ENCODE results near the gene PHACTR3.

PHACTR3 gene

DNA sequence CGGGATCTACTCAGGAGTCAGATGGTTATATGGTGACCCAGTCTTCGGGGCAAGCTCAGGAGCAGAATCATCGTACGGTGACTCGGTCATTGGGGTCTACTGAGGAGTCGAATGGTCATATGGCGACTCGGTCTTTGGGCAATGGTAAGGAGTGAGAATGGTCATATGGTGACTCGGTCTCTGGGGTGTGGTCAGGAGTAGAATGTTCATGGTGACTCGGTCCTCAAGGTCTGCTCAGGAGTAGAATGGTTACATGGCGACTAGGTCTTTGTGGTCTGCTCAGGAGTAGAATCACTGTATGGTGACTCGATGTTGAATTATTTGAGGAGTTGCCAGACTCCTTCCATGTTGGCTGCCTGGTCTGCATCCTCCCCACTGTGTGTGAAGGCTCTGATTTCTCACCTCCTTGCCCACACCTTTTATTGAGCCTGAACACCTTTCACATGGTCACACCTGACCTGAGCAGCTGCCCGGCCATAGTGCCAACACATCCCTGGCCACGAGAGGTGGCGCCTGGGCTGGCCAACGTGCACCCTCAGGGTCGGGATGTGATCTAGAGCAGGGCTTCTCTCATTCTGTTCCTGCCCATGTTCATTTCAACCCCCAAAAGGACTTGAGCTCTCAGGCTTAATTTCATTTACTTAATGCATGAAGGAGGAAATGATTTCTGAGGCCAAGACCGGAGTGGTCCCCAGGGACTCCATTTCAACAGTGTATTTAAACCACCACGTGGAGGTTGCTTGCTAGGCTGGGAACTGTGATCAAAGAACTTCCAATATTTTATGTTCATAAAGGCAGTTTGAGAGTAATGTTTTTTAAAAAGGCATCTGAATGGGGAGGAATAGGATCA lies 119.5 kb downstream of the PHACTR3 start:
- H3K4me1 ChIP-seq (ENCODE audit: control insufficient read depth, low read depth, low read length), result no peaks in the 10 kb centered on the region
- no peaks in the 10 kb centered on the region for H3K36me3 ChIP-seq (ENCODE audit: control insufficient read depth, low read depth, low read length)

DNA sequence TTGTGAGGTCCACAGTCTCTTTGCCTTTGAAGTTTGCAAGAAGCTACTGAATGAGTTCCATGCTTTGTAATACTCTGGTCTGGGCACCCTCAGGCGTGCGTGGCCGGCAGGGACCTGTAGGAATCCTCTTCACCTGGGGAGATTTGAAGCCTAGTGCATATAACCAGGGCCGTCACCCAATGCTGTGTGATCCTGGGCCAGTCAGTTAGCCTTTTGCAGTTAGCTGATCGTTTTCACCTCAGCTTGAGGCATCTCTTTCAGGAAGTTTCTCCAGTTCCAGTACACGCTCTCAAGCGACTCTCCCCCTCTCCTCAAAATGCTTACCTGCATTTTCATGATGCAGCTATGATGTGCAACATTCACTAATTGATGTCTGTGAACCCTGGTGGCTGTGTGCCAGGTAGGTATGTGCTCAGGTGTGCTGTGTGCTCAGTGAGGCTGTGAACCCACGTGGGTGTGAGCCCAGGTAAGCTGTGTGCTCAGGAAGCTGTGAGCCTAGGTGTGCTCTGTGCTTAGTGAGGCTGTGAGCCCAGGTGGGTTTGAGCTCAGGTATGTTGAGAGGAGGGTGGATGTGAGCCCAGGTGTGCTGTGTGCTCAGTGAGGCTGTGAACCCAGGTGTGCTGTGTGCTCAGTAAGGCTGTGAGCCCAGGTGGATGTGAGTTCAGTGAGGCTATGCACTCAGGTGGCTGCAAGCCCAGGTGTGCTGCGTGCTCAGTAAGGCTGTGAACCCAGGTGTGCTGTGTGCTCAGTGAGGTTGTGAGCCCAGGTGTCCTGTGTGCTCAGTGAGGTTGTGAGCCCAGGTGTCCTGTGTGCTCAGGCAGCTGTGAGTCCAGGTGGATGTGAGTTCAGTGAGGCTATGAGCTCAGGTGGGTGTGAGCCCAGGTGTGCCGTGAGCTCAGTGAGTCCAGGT lies 120.4 kb downstream of the PHACTR3 start:
- Histone ChIP-seq H3K9me3 (ENCODE audit: control insufficient read depth, low read depth, low read length) (no peaks in the 10 kb centered on the region), H3K4me3 (ENCODE audit: low read length) (no peak overlapping the region), H3K9ac (ENCODE audit: low read length) (no peak overlapping the region), H3K36me3 (ENCODE audit: control insufficient read depth, low read depth, low read length) (no peaks in the 10 kb centered on the region), H3K27ac (ENCODE audit: low read length) (no peak overlapping the region), H3K4me1 (ENCODE audit: control insufficient read depth, low read depth, low read length) (no peaks in the 10 kb centered on the region), H3K27me3 (ENCODE audit: control insufficient read depth, insufficient read depth, low read length) (no peaks in the 10 kb centered on the region)

More for the DNA sequence above, 119.5 kb downstream of the PHACTR3 start:
- Histone ChIP-seq H3K27ac (ENCODE audit: low read length) (no peak overlapping the region), H3K9me3 (ENCODE audit: control insufficient read depth, low read depth, low read length) (no peaks in the 10 kb centered on the region), H3K9ac (ENCODE audit: low read length) (no peak overlapping the region), H3K4me3 (ENCODE audit: low read length) (no peak overlapping the region), H3K27me3 (ENCODE audit: control insufficient read depth, insufficient read depth, low read length) (no peaks in the 10 kb centered on the region)

DNA sequence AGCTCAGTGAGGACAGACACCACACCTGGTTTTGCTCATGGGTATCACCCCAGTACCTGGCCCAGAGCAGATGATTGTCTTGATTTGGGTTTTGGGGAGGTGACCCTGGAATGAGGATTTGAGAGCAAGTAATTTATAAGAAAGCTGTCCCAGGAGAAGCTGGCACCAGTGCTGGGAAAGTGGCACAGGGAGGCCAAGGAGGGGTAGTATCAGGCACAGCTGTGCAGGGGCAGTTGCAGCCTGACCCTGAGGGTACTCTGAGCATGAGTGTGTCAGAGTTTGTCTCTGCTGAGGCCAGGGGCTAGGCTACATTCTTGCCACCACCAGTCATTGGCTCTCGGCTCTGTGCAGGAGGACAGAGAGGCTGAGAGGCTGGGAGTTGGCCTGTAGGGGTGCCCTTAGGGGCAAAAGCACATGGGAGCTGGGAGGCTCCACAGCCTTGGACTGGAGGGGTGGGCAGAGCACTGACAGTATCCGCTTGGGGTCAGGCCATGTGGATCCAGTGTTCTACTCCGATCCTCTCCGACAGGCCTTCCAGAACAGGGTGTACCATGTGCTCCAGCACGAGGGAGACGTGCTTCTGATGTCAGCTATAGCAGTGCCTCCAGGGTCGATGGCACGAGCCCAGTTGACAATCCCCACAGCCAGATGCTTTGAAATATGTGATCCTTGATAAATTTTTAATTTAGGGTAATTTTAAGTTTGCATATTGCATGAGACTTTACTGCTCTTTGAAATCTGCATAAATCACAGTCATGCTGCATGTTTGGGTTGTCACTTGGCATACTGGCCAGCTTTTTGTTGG lies 121.3 kb downstream of the PHACTR3 start:
- no peaks in the 10 kb centered on the region for H3K4me1 ChIP-seq (ENCODE audit: control insufficient read depth, low read depth, low read length)
- H3K9ac ChIP-seq (ENCODE audit: low read length), result no peak overlapping the region
- H3K27ac ChIP-seq (ENCODE audit: low read length), result no peak overlapping the region
- H3K4me3 ChIP-seq (ENCODE audit: low read length), result no peak overlapping the region
- no peaks in the 10 kb centered on the region for H3K9me3 ChIP-seq (ENCODE audit: control insufficient read depth, low read depth, low read length)
- no peaks in the 10 kb centered on the region for H3K36me3 ChIP-seq (ENCODE audit: control insufficient read depth, low read depth, low read length)
- H3K27me3 ChIP-seq (ENCODE audit: control insufficient read depth, insufficient read depth, low read length), result no peaks in the 10 kb centered on the region

DNA sequence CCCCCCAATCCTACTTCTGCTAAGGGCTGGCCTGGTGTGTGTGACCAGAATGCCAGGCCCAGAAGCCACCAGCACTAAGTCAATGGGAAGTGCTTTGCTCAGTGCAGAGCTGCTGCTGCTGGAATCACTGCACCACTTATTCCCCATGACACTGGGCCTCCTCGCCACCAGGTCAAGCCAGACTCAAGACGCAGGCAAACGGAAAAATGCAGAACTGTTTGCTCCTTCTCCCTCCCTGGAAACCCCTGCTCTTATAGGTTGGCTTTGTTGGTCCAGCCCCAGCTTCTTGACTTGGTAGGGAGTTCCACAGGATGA lies 121.9 kb downstream of the PHACTR3 start:
- no peaks in the 10 kb centered on the region for H3K4me1 ChIP-seq (ENCODE audit: control insufficient read depth, low read depth, low read length)
- H3K27ac ChIP-seq (ENCODE audit: low read length), result no peak overlapping the region
- no peak overlapping the region for H3K4me3 ChIP-seq (ENCODE audit: low read length)
- H3K36me3 ChIP-seq (ENCODE audit: control insufficient read depth, low read depth, low read length), result no peaks in the 10 kb centered on the region
- no peaks in the 10 kb centered on the region for H3K9me3 ChIP-seq (ENCODE audit: control insufficient read depth, low read depth, low read length)
- no peaks in the 10 kb centered on the region for H3K27me3 ChIP-seq (ENCODE audit: control insufficient read depth, insufficient read depth, low read length)
- H3K9ac ChIP-seq (ENCODE audit: low read length), result no peak overlapping the region

DNA sequence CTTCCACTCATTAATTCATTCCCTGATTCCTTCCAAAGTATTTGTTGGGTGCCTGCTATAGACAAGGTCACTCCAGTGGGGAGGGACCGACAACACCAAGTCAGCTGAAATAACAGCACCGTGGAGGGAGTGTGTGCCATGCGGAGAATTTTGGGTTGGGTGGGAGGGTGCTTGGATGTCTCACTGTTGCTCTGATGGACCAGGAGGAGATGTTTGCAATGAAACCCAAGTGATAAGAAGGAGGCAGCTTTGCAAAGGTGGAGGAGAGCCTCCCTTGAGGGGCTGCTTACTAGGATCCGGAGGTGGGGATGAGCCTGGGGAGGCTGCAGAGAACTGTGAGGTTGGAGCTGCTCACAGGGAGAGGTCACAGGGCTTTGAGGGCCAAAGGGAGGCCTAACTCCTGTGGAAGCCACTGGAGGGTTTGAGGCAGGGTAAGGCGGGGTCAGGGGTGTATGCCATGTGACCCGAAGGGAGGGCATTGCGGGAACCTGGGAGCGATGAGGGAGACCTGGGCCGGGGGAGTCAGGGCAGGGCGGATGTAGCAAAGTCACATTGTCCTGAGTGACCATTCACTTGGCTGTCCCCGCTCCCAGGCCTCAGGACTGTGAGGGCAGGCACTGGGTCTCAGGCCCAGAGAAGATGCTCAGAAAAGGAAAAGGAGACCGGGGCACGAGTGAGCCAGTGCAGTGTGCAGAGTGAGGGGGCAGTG lies 124.5 kb downstream of the PHACTR3 start:
- Histone ChIP-seq H3K4me3 (ENCODE audit: low read length) (no peak overlapping the region), H3K9me3 (ENCODE audit: control insufficient read depth, low read depth, low read length) (no peaks in the 10 kb centered on the region), H3K27ac (ENCODE audit: low read length) (no peak overlapping the region), H3K4me1 (ENCODE audit: control insufficient read depth, low read depth, low read length) (no peaks in the 10 kb centered on the region), H3K36me3 (ENCODE audit: control insufficient read depth, low read depth, low read length) (no peaks in the 10 kb centered on the region), H3K9ac (ENCODE audit: low read length) (no peak overlapping the region), H3K27me3 (ENCODE audit: control insufficient read depth, insufficient read depth, low read length) (no peaks in the 10 kb centered on the region)

DNA sequence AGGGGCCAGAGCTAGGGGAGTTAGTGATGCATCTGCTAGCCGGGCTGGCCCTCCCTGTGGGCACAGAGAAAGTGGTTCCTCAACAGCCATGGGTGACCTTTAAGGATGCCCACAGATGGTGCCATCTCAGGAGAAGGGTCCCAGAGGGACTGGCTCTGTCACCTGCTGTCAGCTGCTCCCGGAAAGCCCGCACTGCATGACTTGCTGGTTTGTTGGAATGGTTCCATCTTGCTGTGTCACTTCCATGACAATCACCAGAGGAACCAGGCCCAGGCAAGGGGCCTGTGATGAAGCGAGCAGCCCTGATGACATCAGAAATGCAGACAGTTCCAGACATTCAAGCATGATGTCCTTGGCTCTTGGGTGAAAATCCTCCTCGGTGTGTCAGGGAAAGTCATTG lies 125.2 kb downstream of the PHACTR3 start:
- no peak overlapping the region for H3K27ac ChIP-seq (ENCODE audit: low read length)
- no peak overlapping the region for H3K9ac ChIP-seq (ENCODE audit: low read length)
- no peaks in the 10 kb centered on the region for H3K9me3 ChIP-seq (ENCODE audit: control insufficient read depth, low read depth, low read length)
- no peaks in the 10 kb centered on the region for H3K36me3 ChIP-seq (ENCODE audit: control insufficient read depth, low read depth, low read length)
- no peaks in the 10 kb centered on the region for H3K27me3 ChIP-seq (ENCODE audit: control insufficient read depth, insufficient read depth, low read length)
- no peak overlapping the region for H3K4me3 ChIP-seq (ENCODE audit: low read length)
- no peaks in the 10 kb centered on the region for H3K4me1 ChIP-seq (ENCODE audit: control insufficient read depth, low read depth, low read length)

DNA sequence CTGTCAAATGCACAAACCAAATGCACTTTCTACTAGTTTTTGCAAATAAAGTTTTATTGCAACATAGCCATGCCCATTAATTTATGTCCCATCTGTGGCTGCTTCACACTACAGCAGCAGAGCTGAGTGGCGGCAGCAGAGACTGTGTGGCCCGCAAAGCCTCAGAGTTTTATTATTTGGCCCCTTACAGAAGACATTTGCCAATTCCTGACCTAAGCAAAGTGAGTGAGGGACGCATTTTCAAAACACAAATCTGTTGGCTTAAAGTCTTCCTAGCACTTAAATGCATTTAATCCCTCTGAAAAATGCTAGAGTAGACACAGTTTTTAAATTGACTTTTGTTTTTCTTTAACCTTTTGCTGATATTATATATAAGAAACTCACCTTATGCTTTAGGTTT lies 126.4 kb downstream of the PHACTR3 start:
- Histone ChIP-seq H3K9ac (ENCODE audit: low read length) (no peak overlapping the region), H3K9me3 (ENCODE audit: control insufficient read depth, low read depth, low read length) (no peaks in the 10 kb centered on the region), H3K4me3 (ENCODE audit: low read length) (no peak overlapping the region), H3K36me3 (ENCODE audit: control insufficient read depth, low read depth, low read length) (no peaks in the 10 kb centered on the region), H3K27me3 (ENCODE audit: control insufficient read depth, insufficient read depth, low read length) (no peaks in the 10 kb centered on the region), H3K27ac (ENCODE audit: low read length) (no peak overlapping the region), H3K4me1 (ENCODE audit: control insufficient read depth, low read depth, low read length) (no peaks in the 10 kb centered on the region)

DNA sequence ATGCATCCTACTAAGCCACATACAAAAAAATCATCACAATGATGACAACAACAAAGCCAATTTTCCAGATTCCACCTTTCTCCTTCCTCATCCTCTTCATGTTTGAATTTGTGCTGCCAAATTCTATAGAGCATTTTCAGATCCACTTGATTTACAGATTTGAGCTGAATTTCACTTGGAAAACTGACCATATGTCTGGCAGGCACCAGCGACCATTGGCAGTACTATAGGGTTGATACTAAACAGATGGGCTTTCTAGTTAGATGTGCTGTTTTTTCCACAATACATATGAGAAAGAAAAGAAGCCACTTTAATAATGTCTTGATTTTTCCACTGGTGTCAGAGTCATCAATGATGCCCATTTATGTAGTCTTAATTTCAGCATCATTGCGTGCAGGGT lies 127.0 kb downstream of the PHACTR3 start:
- no peak overlapping the region for H3K27ac ChIP-seq (ENCODE audit: low read length)
- H3K27me3 ChIP-seq (ENCODE audit: control insufficient read depth, insufficient read depth, low read length), result no peaks in the 10 kb centered on the region
- H3K4me3 ChIP-seq (ENCODE audit: low read length), result no peak overlapping the region
- no peaks in the 10 kb centered on the region for H3K4me1 ChIP-seq (ENCODE audit: control insufficient read depth, low read depth, low read length)
- no peak overlapping the region for H3K9ac ChIP-seq (ENCODE audit: low read length)
- no peaks in the 10 kb centered on the region for H3K36me3 ChIP-seq (ENCODE audit: control insufficient read depth, low read depth, low read length)
- H3K9me3 ChIP-seq (ENCODE audit: control insufficient read depth, low read depth, low read length), result no peaks in the 10 kb centered on the region

DNA sequence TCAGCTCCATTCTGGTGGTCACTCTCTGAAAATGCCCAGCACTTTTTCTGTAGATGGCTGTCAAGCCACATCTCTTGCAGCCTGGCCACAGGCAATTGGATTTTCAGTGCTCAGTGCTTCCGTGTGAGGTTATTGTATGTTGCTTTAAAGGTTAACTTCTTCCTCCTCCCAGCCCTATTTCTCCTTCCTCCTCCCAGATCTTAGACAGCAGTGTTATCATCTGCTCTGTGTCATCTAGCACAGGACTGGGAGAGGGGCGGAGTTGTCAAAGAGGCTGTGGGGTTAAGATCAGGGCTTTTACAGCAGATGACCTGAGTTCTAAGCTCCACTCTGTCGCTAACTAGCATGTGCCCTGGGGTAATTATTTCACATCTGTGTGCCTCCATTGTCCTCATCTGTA lies 129.0 kb downstream of the PHACTR3 start:
- no peaks in the 10 kb centered on the region for H3K4me1 ChIP-seq (ENCODE audit: control insufficient read depth, low read depth, low read length)
- H3K27ac ChIP-seq (ENCODE audit: low read length), result no peak overlapping the region
- no peak overlapping the region for H3K4me3 ChIP-seq (ENCODE audit: low read length)
- H3K27me3 ChIP-seq (ENCODE audit: control insufficient read depth, insufficient read depth, low read length), result no peaks in the 10 kb centered on the region
- H3K9ac ChIP-seq (ENCODE audit: low read length), result no peak overlapping the region
- H3K36me3 ChIP-seq (ENCODE audit: control insufficient read depth, low read depth, low read length), result no peaks in the 10 kb centered on the region
- no peaks in the 10 kb centered on the region for H3K9me3 ChIP-seq (ENCODE audit: control insufficient read depth, low read depth, low read length)

DNA sequence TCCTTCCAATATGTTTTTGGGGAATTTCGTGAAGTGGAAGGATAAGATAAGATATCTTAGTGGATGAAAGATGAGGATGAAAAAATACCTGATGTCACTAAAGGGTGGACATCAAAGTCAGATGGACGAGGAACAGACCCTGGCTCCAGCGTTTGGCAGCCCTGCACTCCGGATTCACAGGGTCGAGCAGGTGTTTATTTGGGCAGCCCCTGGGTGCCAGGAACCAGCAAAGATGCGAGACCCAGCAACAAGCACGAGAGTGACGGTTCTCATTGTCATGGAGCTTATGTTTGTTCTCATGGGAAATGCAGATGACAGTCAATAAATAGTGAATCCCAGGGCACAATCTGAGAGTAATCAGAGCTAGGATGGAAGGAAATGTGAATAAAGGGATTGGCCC lies 131.1 kb downstream of the PHACTR3 start:
- Histone ChIP-seq H3K27ac (ENCODE audit: low read length) (no peak overlapping the region), H3K27me3 (ENCODE audit: control insufficient read depth, insufficient read depth, low read length) (no peaks in the 10 kb centered on the region), H3K4me1 (ENCODE audit: control insufficient read depth, low read depth, low read length) (no peaks in the 10 kb centered on the region), H3K9me3 (ENCODE audit: control insufficient read depth, low read depth, low read length) (no peaks in the 10 kb centered on the region), H3K9ac (ENCODE audit: low read length) (no peak overlapping the region), H3K36me3 (ENCODE audit: control insufficient read depth, low read depth, low read length) (no peaks in the 10 kb centered on the region), H3K4me3 (ENCODE audit: low read length) (no peak overlapping the region)

DNA sequence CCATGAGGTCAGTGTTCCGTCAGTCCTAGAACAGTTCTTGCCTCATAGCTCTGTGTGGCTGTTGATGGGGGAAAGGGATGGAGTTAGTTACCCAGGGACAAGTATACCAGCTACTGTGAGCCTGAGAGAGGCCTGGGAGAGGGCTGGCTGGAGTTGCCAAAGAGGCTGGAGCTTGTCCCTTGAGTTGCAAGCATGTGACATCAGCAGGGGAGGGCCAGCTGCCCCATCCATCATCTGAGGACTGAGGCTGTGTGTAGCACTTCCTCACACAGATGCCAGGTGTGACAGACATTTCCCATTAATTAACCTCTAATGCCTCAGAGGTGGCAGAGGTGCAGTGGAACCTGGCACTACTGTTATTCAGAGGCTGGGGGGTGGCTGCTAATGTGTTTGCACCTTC lies 131.6 kb downstream of the PHACTR3 start:
- no peak overlapping the region for H3K27ac ChIP-seq (ENCODE audit: low read length)
- H3K9ac ChIP-seq (ENCODE audit: low read length), result no peak overlapping the region
- no peaks in the 10 kb centered on the region for H3K36me3 ChIP-seq (ENCODE audit: control insufficient read depth, low read depth, low read length)
- no peaks in the 10 kb centered on the region for H3K27me3 ChIP-seq (ENCODE audit: control insufficient read depth, insufficient read depth, low read length)
- H3K9me3 ChIP-seq (ENCODE audit: control insufficient read depth, low read depth, low read length), result no peaks in the 10 kb centered on the region
- no peaks in the 10 kb centered on the region for H3K4me1 ChIP-seq (ENCODE audit: control insufficient read depth, low read depth, low read length)
- no peak overlapping the region for H3K4me3 ChIP-seq (ENCODE audit: low read length)
